Activated B cell treated with CpG ODN at 0.5 μM for 24 hours (primary cell): ENCODE measurements around the gene PTPRD. TPM values are rescaled to one million over a fixed set of nuclear protein-coding genes. Genes with fewer than 3 reads are reported as not detected.

ENCODE experiments used
- ATAC-seq: fragments of 200-7000 bp; cut with Tn5 transposase; one replicate; pipeline ENCODE4 v1.10.0; 2021; ENCODE audit warnings: low read depth, mild to moderate bottlenecking, moderate library complexity
- CTCF ChIA-PET: fragments of 350-600 bp; sonication (Branson Sonifier 250); formaldehyde crosslinking; loops from one replicate; lab custom pipeline; 2021; ENCODE audit warnings: antibody characterized with exemption; lab: Charles Lee
- POLR2A ChIA-PET: fragments of 350-600 bp; sonication (Branson Sonifier 250); formaldehyde crosslinking; loops from one replicate; lab custom pipeline; 2021; ENCODE audit warnings: antibody characterized with exemption; lab: Charles Lee
- DNase-seq: peaks from one replicate; pipeline ENCODE4 v3.0.0; 2022
- H3K27ac Mint-ChIP-seq: one replicate; pipeline ENCODE4 v1.8.0; 2020; ENCODE audit warnings: mixed read lengths
- H3K27me3 Mint-ChIP-seq: one replicate; pipeline ENCODE4 v1.8.0; 2021; ENCODE audit warnings: mixed read lengths
- H3K36me3 Mint-ChIP-seq: one replicate; pipeline ENCODE4 v1.8.0; 2021; ENCODE audit warnings: low read depth, mixed read lengths
- H3K4me1 Mint-ChIP-seq: one replicate; pipeline ENCODE4 v1.8.0; 2021; ENCODE audit warnings: mixed read lengths
- H3K4me3 Mint-ChIP-seq: one replicate; pipeline ENCODE4 v1.8.0; 2020; ENCODE audit warnings: mild to moderate bottlenecking, mixed read lengths
- H3K9me3 Mint-ChIP-seq: one replicate; pipeline ENCODE4 v1.8.0; 2020; ENCODE audit warnings: mixed read lengths
- intact Hi-C: fragments of 100-400 bp; cut with micrococcal nuclease; formaldehyde crosslinking; loops from one replicate; pipeline ENCODE4 v1.15.1; 2024
- total RNA-seq: library from RNA; stranded (reverse); gene quantifications from 2 replicates; pipeline ENCODE4 v1.2.3, GENCODE V29; 2022
- TF ChIP-seq, protein P1 (sequence below): fragments of 200-600 bp; IDR thresholded peaks from one replicate; pipeline ENCODE4 v1.8.0; 2022; ENCODE audit warnings: antibody characterized with exemption, mild to moderate bottlenecking

The PTPRD gene
- total RNA-seq, 1 donor from 2014 or later, result 0.04 TPM

DNA sequence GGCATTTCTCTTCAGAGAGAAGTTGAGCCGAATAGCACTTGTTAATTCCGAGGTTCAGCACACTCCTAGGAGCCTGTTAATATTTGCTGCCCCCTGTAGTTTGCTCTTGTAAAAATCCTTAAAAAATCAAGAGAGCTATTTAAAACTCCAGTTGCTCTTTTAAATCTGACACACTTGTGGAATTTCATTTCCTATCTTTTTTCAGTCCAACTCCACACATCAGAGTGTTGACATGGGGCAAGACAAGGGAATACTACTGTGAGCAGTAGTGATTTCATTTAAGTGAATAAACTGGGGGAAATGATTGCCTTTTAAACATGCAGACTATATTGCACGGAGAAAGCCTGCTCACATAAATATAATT lies 1717.0 kb downstream of the PTPRD start:
- no peak overlapping the region for H3K27ac Mint-ChIP-seq
- no peak for DNase-seq
- no peak overlapping the region for H3K4me3 Mint-ChIP-seq
- TF ChIP-seq, protein P1, sequence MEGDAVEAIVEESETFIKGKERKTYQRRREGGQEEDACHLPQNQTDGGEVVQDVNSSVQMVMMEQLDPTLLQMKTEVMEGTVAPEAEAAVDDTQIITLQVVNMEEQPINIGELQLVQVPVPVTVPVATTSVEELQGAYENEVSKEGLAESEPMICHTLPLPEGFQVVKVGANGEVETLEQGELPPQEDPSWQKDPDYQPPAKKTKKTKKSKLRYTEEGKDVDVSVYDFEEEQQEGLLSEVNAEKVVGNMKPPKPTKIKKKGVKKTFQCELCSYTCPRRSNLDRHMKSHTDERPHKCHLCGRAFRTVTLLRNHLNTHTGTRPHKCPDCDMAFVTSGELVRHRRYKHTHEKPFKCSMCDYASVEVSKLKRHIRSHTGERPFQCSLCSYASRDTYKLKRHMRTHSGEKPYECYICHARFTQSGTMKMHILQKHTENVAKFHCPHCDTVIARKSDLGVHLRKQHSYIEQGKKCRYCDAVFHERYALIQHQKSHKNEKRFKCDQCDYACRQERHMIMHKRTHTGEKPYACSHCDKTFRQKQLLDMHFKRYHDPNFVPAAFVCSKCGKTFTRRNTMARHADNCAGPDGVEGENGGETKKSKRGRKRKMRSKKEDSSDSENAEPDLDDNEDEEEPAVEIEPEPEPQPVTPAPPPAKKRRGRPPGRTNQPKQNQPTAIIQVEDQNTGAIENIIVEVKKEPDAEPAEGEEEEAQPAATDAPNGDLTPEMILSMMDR, result no peak
- intact Hi-C loops, result no loop called here
- H3K27me3 Mint-ChIP-seq, result no peaks in the 10 kb centered on the region
- ATAC-seq, result no peak
- no peaks in the 10 kb centered on the region for H3K9me3 Mint-ChIP-seq
- H3K4me1 Mint-ChIP-seq, result no peaks in the 10 kb centered on the region
- H3K36me3 Mint-ChIP-seq, result no peaks in the 10 kb centered on the region
- CTCF ChIA-PET, result interaction anchor here (0.8 to 1.4 kb wide), 3 partner anchors 1322 to 1843 kb away, joined by 3 to 4 read pairs (median 4); no protein-coding TSS in a partner anchor
- POLR2A ChIA-PET, result no interaction called here

DNA sequence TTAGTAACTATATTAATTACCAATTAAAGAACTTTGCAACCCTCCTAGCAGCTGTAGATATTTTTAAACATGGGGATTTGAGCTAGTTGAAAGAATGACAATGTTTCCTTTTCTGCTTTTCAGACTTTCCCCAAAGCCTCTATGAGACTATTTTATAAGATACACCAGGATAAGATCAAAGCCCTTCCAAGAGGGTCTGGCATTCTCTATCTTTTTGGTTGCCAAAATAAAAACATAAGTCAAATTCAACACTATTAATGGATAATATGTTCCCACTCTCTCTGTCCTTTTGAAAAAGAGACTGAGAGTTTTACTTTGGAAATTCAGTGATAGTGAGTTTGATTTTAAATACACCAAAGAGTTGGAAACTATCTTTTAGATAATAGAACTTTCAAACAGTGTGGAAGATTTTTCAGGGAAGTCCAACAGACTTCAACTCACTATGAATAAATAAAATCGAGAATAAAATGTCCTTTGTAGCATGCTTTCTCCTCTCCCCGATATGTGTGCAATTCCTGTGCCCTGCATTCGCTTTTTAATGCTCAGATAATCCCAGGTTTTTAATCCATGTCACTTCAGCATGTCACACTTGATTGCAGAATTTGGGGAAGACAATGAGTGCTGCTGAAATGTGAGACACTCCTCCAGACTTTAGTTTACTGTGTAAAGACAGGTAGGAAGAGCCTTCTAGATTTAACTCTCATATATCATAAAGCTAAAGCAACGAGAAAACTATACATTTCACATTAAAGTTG lies 1717.5 kb downstream of the PTPRD start:
- ChIA-PET CTCF (interaction anchor here (0.8 to 1.4 kb wide), 3 partner anchors 1322 to 1842 kb away, joined by 3 to 4 read pairs (median 4); no protein-coding TSS in a partner anchor), POLR2A (no interaction called here)
- Mint-ChIP-seq H3K36me3 (no peaks in the 10 kb centered on the region), H3K27me3 (no peaks in the 10 kb centered on the region), H3K4me1 (no peaks in the 10 kb centered on the region), H3K4me3 (no peak overlapping the region), H3K9me3 (no peaks in the 10 kb centered on the region), H3K27ac (no peak overlapping the region)
- DNase-seq (no peak), ATAC-seq (no peak)
- TF ChIP-seq, protein P1, result no peak
- intact Hi-C loops, result no loop called here

DNA sequence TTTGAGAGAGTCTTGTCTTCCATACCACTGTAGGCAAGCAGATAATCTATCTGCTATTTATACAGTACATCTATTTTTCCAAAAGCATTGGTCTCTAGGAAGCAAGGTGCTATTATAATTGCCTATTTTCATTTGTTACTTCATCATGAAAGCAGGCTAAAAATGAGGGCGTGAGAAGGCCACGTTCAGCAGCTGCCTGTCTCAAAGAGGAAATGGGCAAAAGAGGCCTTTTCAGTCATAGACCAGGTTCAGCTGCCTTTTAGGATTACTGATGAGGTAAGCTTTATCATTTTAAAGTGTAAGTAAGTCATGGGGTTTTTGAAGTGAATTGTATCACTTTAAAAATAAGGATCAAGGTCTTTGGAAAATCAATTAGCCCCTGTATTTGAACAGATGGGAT lies 1722.1 kb downstream of the PTPRD start:
- CTCF ChIA-PET, result no interaction called here
- POLR2A ChIA-PET, result no interaction called here
- H3K4me3 Mint-ChIP-seq, result no peak overlapping the region
- no peak for DNase-seq
- H3K36me3 Mint-ChIP-seq, result no peaks in the 10 kb centered on the region
- TF ChIP-seq, protein P1, result no peak
- no peaks in the 10 kb centered on the region for H3K27me3 Mint-ChIP-seq
- no peak overlapping the region for H3K27ac Mint-ChIP-seq
- no peaks in the 10 kb centered on the region for H3K9me3 Mint-ChIP-seq
- H3K4me1 Mint-ChIP-seq, result no peaks in the 10 kb centered on the region
- no peak for ATAC-seq
- intact Hi-C loops, result no loop called here

DNA sequence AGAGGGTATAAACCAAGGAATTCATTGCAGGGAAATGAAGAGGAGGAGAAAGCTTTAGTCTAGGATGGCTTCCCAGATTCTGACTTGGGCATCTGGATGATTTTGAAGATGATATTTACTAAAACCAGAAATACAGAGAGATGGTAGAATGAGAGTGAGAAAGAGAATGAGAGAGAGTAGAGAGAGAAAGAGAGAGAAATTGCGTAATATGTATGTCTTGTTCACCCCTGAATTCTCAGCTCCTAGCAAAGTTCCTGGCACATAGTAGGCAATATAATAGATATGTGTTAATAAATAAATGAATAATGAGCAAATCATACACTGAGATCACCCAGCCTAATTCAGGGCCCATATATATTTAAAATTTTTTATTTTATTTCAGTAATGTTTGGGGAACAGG lies 1723.7 kb downstream of the PTPRD start:
- Mint-ChIP-seq H3K27ac (no peak overlapping the region), H3K4me3 (no peak overlapping the region), H3K4me1 (no peaks in the 10 kb centered on the region), H3K27me3 (no peaks in the 10 kb centered on the region), H3K9me3 (no peaks in the 10 kb centered on the region), H3K36me3 (no peaks in the 10 kb centered on the region)
- TF ChIP-seq, protein P1, result no peak
- DNase-seq, result no peak
- POLR2A ChIA-PET, result no interaction called here
- intact Hi-C loops, result no loop called here
- CTCF ChIA-PET, result no interaction called here
- ATAC-seq, result no peak

DNA sequence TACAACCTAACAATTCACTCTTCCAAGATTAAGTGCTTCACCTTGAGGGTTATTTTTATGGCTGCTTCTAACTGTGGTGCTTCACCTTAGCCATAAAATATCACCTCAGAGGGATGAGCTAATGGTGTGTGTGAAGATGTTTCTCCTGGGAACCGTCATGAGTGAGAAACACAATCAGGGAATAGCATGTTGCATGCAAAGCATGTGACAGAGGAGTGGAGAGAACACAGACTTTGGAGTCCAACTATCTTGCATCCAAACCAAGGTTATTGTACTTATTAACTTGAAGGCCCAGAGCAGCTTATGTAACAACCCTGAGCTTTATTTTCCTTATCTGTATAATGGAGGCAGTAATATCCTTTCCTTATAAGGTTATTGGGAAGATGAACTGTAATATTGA lies 1724.2 kb downstream of the PTPRD start:
- no peaks in the 10 kb centered on the region for H3K36me3 Mint-ChIP-seq
- CTCF ChIA-PET, result no interaction called here
- TF ChIP-seq, protein P1, result no peak
- DNase-seq (no peak), ATAC-seq (no peak)
- no peaks in the 10 kb centered on the region for H3K9me3 Mint-ChIP-seq
- H3K27me3 Mint-ChIP-seq, result no peaks in the 10 kb centered on the region
- POLR2A ChIA-PET, result no interaction called here
- H3K27ac Mint-ChIP-seq, result no peak overlapping the region
- intact Hi-C loops, result no loop called here
- H3K4me1 Mint-ChIP-seq, result no peaks in the 10 kb centered on the region
- H3K4me3 Mint-ChIP-seq, result no peak overlapping the region
